ENCODE data around the gene ANKS1A.

The ANKS1A gene

DNA sequence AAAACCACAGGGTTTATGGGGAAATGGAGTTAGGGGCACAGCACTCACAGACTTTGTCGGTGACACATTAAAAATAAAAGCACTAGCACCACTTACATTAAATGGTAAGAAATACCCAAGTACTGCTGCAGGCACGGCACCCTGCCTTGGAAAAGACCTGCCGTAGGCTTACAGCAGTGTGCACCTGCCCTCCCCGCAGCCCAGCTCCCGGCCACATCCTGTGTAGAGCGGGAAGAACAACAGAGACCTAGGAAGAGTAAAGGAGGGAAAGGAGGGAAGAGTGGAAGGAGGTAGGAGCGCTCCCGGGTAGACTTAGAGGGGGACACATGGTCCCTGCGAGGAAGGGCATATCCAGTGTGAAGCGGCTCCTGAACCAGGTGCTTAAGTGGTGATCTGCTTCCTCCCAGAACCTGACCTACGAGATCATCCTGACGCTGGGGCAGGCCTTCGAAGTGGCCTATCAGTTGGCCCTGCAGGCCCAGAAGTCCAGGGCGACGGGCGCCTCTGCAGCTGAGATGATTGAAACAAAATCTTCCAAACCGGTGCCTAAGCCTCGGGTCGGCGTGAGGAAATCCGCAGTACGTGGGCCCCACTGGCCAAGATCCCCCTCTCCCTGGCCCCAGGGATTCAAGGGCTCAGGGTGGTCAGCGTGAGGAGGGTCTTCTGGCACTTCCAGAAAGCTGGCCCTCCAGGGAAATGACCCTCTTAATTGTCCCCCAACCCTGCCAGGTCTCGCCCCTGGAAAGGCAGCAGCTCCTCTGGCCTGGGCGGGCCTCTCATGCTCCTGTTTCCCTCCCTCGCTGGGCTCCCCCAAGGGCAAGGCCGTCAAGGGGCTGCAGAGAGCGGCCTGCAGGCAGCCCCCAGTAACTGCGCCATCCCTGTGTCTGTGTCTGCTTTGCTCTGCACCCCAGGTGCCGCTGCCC lies 196.6 kb downstream of the ANKS1A start:
- TF ChIP-seq, protein P1, sequence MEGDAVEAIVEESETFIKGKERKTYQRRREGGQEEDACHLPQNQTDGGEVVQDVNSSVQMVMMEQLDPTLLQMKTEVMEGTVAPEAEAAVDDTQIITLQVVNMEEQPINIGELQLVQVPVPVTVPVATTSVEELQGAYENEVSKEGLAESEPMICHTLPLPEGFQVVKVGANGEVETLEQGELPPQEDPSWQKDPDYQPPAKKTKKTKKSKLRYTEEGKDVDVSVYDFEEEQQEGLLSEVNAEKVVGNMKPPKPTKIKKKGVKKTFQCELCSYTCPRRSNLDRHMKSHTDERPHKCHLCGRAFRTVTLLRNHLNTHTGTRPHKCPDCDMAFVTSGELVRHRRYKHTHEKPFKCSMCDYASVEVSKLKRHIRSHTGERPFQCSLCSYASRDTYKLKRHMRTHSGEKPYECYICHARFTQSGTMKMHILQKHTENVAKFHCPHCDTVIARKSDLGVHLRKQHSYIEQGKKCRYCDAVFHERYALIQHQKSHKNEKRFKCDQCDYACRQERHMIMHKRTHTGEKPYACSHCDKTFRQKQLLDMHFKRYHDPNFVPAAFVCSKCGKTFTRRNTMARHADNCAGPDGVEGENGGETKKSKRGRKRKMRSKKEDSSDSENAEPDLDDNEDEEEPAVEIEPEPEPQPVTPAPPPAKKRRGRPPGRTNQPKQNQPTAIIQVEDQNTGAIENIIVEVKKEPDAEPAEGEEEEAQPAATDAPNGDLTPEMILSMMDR (conservative IDR thresholded peaks at IDR 0.05; ENCODE audit: low read depth, low read length), result no peak
- no peak overlapping the region for H3K4me3 ChIP-seq (ENCODE audit: low read depth, low read length)
- DNase-seq (ENCODE audit: low read depth), result no peak

DNA sequence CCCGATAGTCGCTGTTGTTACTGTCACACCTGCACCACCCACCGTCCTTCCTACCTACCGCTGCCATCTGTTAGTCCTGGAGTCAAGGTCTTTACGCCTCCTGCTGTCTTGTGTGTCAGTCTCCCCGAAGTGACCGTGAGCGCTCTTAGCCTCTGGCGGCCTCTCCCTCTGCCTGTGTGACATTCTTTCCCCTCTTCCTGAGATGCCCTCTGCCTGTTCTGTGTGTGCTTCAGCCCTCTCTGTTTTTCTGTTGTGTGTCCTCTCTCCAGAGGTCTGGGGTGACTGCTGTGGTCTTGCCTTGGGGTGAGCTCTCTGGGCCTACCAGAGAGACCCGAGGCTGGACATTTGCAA lies 197.2 kb downstream of the ANKS1A start:
- H3K4me3 ChIP-seq (ENCODE audit: low read depth, low read length), result no peak overlapping the region
- DNase-seq (ENCODE audit: low read depth), result no peak
- TF ChIP-seq, protein P1 (conservative IDR thresholded peaks at IDR 0.05; ENCODE audit: low read depth, low read length), result no peak

DNA sequence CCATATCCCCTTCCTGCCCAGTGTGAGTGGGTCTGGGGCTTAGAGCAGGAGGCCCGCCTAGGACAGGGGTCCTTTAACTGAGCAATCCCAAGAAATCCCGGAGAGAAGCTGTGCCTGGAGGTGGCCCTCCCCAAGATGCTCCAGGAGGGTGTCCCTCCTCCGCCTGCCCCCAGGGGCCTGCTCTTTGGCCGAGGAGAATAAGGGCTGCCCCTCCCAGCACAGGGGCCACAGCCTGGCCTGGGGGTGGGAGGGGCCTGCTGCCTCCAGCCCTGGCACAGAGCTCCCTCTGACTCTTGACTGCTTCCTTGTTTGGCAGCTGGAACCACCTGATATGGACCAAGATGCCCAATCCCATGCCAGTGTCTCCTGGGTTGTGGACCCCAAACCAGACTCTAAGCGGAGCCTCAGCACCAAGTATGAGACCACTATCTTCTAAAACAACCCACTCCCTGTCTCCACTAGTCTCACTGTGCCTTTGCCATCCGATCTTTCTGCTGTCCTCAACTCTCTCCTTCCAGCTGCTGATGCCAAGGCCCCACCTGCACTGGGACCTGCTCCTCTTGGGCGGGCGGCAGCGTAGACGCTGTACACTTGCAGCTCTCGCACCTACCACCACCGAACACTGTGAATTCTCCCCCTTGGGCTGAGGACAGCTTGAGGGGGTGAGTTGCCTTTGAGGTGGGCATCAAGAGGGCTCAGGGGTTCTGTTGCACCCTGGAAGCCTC lies 197.7 kb downstream of the ANKS1A start:
- TF ChIP-seq, protein P1 (conservative IDR thresholded peaks at IDR 0.05; ENCODE audit: low read depth, low read length), result no peak
- DNase-seq (ENCODE audit: low read depth), result no peak

DNA sequence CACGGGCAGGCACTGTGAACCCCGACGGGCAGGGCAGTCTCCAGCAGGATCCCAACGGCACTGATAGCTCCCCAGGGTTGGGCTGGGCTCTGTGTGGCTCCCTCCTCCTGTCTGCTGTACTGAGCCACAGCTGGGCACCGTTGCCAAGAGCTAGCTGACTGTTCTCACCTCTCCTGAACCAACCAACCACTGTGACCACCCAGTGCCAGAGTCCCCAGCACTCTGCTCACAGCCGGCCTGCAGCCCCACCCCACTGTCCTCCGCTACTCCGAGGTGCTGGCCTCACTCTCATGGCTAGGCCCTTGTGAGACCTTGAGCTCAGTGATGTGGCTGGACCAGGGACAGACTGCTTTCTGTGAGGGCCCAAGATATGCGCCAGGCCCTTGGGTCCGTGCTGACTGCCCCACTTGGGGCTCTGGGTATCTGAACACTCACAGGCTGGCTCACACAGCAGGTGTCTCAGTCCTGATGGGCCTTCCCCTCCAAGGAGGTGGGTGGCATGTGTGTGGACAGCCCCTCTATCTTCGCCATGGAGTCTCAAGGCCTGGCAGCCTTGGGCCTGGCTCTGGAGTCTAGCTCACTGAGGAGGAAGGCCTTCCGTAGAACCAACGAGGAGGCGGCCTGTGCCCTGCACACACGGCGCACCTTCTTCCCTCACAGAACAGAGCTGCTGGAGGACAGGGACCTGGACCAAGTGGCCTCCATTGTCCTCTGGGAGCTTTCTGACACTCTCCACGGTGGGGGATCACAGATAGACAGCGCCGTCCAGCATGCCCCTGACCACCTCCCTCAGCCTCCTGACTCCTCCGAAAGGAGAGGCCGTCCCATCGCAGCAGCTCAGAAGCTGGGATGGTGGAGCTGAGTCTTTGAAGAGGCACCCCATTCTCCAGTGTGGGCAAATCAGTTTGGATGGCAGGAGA lies 198.6 kb downstream of the ANKS1A start:
- DNase-seq (ENCODE audit: low read depth), result no peak
- TF ChIP-seq, protein P1 (conservative IDR thresholded peaks at IDR 0.05; ENCODE audit: low read depth, low read length), result no peak
- H3K4me3 ChIP-seq (ENCODE audit: low read depth, low read length), result no peak overlapping the region

More for the DNA sequence above, 197.7 kb downstream of the ANKS1A start:
- H3K4me3 ChIP-seq (ENCODE audit: low read depth, low read length), result no peak overlapping the region

DNA sequence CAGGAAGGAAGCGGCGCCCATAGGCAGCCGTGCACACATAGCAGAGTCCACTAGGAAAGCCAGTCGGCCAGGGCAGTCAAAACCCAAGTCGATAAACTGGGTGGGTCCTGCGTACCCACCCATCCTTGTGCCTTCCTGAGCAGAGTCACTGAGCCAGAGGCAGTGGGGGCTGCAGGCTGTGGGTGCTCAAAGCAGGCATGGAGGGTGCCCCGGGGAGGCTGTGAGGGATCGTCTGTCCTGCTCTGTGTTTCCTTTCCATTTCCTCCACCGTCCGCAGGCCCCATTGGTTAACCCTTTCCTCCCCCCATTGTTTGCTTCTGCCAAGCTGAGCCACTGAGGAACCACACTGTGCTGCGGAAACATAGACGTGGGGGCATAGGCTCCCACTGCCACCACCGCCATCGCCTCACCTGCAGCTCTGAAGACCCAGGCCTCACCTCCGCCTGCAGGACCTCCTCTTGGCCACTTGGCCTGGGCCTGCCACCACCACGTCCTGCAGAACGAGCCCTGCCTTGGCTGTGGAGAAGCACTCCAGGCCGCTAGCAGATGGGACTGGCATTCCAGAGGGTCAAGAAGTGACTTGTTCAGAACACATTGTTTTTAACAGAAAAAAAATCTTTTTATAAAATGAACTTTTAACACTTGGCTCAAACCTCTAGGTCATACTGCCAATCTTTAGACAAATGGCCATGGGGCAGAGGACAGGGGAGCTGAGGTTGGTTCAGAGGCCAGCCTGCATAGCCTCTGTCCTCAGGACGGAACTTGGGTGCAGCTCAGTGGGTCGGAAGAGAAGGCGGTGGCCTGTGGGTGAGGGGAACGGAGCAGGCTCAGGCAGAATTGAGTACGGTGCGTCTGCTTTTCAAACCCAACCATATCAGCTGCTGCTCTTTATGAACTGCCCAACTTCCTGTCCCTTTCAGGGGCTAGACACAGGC lies 199.5 kb downstream of the ANKS1A start:
- DNase-seq (ENCODE audit: low read depth), result no peak
- no peak overlapping the region for H3K4me3 ChIP-seq (ENCODE audit: low read depth, low read length)
- TF ChIP-seq, protein P1 (conservative IDR thresholded peaks at IDR 0.05; ENCODE audit: low read depth, low read length), result no peak

Data from choroid plexus epithelial cell (primary cell).